ENCODE results near the gene IDS.
"Not testable (repeated sequence)": the region's sequence is repeated elsewhere in the genome, so short reads cannot be mapped to it uniquely, and the experiment has no call there.

IDS gene

GRCh38 chrX:149527705-149528104 lies 22.6 kb upstream of the IDS start:
- DNase-seq = peak; percentile 41

GRCh38 chrX:149526318-149527033 lies 21.4 kb upstream of the IDS start:
- DNase-seq = not testable (repeated sequence)

- peak; percentile 54 for DNase-seq
Measured at GRCh38 chrX:149525903-149526302, 20.8 kb upstream of the IDS start.

GRCh38 chrX:149525389-149525788 lies 20.3 kb upstream of the IDS start:
- DNase-seq = peak; percentile 81

GRCh38 chrX:149522916-149523315 lies 17.8 kb upstream of the IDS start:
- DNase-seq = no peak

- DNase-seq = peak; percentile 63
Measured at GRCh38 chrX:149521438-149521837, 16.3 kb upstream of the IDS start.

- not testable (repeated sequence) for DNase-seq
Measured at GRCh38 chrX:149520636-149521277, 15.7 kb upstream of the IDS start.

GRCh38 chrX:149518236-149518635 lies 13.1 kb upstream of the IDS start:
- no peak for DNase-seq

- no peak for DNase-seq
Measured at GRCh38 chrX:149517308-149517707, 12.2 kb upstream of the IDS start.

- DNase-seq = no peak
Measured at GRCh38 chrX:149516604-149517003, 11.5 kb upstream of the IDS start.

GRCh38 chrX:149515954-149516602 lies 11.0 kb upstream of the IDS start:
- no peak for DNase-seq

- DNase-seq = no peak
Measured at GRCh38 chrX:149513825-149514428, 8.8 kb upstream of the IDS start.

GRCh38 chrX:149512225-149512885 lies 7.2 kb upstream of the IDS start:
- DNase-seq = peak; percentile 47

- DNase-seq = no peak
Measured at GRCh38 chrX:149511081-149511480, 6.0 kb upstream of the IDS start.

- DNase-seq = no peak
Measured at GRCh38 chrX:149510386-149510785, 5.3 kb upstream of the IDS start.

GRCh38 chrX:149508467-149508866 lies 3.4 kb upstream of the IDS start:
- DNase-seq = no peak

- DNase-seq = no peak
Measured at GRCh38 chrX:149506349-149506748, 1.2 kb upstream of the IDS start.

- DNase-seq = no peak
Measured at GRCh38 chrX:149505671-149506070, 565 bp upstream of the IDS start.

- peak; percentile 71 for DNase-seq
Measured at GRCh38 chrX:149504226-149504914, 736 bp downstream of the IDS start.

- DNase-seq = peak; percentile 75
Measured at GRCh38 chrX:149503446-149503845, 1.7 kb downstream of the IDS start.

GRCh38 chrX:149502923-149503322 lies 2.2 kb downstream of the IDS start:
- not testable (repeated sequence) for DNase-seq

GRCh38 chrX:149499766-149500165 lies 5.3 kb downstream of the IDS start:
- DNase-seq = no peak

Measured in central memory CD4-positive, alpha-beta T cell (primary cell).